ENCODE results near the gene SALL4.

DNA sequence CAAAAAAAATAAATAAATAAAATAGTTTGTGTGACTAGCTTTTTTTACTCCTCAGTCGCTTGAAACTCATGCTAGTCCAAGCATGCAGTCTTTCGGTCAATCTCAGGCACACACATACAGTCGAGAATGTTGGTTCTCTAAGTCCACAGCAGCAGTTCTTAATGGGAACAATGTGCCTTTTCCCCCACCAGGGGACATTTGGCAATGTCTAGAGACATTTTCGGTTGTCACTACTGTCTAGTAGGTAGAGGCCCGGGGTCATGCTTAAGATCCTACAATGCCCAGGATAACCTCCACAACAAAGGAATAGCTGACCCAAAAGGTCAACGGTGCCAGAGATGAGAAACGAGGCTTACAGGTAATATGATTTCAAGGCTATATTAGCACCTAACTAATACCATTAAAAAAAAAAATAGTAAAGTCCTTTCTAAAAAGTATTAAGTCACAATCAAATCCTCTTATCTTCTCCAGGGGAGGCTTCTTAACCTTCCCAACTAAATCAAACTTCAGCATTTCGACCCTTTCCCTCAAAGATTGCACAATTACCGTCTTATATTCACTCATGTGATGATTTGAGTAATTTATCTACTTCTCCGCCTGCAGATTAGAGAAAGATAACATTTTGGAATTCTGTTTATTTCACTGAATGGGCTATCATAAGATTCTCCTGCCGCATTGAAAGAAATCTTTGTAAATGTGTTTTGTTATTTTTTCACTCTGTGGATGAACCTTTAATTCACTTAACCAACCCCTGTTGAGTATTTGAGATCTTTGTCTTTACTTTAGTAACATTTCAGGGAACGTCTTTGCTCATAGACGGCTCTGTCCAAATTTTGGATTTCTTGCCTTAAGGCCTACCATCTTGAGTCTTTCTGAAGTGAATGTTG, 8.1 kb upstream of the SALL4 start:
- TF ChIP-seq, protein P1, sequence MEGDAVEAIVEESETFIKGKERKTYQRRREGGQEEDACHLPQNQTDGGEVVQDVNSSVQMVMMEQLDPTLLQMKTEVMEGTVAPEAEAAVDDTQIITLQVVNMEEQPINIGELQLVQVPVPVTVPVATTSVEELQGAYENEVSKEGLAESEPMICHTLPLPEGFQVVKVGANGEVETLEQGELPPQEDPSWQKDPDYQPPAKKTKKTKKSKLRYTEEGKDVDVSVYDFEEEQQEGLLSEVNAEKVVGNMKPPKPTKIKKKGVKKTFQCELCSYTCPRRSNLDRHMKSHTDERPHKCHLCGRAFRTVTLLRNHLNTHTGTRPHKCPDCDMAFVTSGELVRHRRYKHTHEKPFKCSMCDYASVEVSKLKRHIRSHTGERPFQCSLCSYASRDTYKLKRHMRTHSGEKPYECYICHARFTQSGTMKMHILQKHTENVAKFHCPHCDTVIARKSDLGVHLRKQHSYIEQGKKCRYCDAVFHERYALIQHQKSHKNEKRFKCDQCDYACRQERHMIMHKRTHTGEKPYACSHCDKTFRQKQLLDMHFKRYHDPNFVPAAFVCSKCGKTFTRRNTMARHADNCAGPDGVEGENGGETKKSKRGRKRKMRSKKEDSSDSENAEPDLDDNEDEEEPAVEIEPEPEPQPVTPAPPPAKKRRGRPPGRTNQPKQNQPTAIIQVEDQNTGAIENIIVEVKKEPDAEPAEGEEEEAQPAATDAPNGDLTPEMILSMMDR (IDR thresholded peaks at IDR 0.05; ENCODE audit: insufficient read depth, low read length, poor library complexity, severe bottlenecking): no peak
- TF ChIP-seq EZH2phosphoT487 (conservative IDR thresholded peaks at IDR 0.05; ENCODE audit: low read length): no peak
